ENCODE data around the gene SCAF8.
"Not testable (repeated sequence)": the region's sequence is repeated elsewhere in the genome, so short reads cannot be mapped to it uniquely, and the experiment has no call there.

SCAF8 gene

GRCh38 chr6:154733626-154734382 is 588 bp downstream of the SCAF8 start:
- DNase-seq: peak; percentile 98

DNA sequence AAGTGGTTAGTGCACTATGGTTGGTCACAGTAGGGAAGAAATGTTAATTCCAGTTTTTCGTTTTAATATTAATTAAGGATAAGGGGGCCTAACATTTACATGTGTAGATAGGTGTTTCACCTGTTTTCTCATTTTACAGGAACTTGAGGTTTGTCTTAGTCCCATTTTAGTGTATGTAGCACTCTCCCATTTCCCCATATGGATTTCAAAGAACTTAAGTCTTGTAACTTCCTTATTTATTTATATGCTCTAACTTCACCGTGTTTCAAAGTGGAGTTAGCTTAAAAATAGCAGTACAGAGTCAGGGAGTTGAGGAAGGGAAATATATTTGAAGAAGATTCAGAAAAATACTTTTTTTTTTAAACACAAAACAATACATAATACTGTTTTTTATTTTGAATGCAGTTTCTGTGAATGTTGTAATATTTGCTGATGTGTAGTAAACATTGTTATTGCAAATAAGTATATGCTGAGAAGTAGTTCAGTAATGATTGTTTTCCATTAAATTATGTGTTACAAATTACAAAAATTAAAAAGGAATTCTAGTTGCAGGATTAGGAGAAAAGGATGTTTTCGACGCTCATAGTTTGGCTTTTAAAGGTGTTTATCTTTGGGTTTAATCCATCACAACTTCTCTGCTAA is 3.5 kb downstream of the SCAF8 start:
- peak; percentile 34 for DNase-seq

DNA sequence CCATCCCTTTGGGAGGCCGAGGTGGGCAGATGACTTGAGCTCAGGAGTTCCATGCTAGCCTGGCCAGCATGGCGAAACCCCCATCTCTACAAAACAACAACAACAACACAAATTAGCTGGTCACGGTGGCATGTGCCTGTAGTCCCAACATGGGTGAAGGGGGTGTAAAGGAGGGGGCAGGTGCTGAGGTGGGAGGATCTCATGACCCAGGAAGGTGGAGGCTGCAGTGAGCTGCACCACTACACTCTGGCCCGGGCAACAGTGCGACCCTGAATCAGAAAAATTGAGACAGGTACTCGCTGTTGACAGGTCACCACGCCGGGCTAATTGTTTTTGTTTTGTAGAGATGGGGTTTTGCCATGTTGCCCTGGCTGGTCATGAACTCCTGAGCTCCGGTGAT is 4.2 kb downstream of the SCAF8 start:
- no peak for DNase-seq

DNA sequence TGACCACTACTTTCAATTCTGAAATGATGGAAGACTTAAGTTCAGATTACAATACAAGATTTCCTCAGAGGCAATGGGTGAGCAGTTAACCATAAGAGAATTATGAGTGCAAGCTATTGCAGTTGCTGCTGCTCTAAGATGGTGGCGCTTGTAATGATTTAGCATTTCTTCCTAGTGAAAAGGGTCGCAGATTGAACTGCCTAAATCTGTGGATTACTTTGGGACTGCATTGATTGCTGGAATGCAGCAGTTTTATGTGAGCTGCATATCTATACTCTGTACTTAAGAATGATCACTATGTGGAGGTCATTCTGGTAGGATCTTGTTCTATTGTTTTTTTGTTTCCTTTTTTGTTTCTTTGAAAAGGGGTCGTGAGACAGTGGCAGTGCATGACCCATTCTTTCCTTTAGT is 5.3 kb downstream of the SCAF8 start:
- peak; percentile 59 for DNase-seq

DNA sequence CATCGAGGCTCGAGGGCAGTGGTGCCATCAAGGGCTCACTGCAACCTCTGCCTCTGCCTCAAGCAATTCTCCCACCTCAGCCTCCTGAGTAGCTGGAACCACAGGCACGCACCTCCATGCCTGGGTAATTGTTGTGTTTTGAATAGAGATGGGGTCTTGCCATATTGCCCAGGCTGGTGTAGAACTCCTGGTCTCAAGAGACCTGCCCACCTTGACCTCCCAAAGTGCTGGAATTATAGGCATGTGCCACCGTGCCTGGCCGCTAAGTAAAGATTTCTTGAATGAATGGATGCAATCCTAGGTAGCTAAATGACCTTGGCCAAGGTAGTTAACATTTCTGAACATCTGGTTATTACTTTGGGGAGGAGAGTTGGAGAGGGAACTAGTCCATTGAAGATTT is 7.4 kb downstream of the SCAF8 start:
- no peak for DNase-seq

DNA sequence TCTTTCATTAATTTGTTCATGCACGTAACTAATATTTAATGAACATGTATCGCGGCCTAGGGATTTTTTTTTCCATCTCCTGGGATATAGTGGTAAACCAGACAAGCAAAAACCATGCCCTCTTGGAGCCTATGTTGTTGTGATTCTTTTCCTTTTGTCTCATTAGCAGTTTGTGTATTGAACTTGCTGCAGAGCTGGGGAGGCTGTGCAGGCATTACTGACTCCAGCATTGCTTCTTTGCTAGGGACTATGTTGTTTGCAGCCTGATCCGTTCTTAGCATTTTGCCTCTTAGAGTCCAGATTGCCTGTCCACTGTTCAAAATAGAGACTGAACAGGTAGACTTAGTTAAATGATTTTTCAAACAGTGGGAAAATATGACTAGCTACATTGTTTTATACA is 9.7 kb downstream of the SCAF8 start:
- DNase-seq: no peak

DNA sequence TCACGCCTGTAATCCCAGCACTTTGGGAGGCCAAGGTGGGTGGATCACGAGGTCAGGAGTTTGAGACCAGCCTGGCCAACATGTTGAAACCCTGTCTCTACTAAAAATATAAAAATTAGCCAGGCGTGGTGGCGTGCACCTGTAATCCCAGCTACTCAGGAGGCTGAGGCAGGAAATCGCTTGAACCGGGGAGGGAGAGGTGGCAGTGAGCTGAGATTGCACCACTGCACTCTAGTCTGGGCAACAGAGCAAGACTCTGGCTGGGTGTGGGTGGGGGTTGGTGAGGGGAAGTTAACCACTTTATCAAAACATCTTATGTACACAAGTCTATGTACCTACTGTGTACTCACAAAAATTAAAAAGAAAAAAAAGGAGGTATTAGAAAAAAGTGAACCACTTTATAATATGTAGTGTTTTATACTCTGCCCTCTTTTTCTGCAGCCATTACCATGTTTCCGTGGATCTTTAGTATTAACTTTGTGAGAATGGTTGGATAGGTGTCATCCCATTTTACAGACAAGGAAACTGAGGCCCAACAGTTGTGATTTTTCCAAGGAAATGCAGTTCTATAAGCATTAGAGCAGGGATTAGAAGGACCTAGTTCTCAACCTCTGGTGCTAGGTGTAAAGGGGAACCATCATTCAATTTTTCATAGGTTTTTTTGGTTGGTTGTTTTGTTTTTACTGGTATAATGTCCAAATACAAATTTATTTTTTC is 11.0 kb downstream of the SCAF8 start:
- not testable (repeated sequence) for DNase-seq

- DNase-seq: no peak
Observed at GRCh38 chr6:154745243-154745642, 12.0 kb downstream of the SCAF8 start.

- DNase-seq: no peak
Observed at GRCh38 chr6:154749341-154749740, 16.1 kb downstream of the SCAF8 start.

DNA sequence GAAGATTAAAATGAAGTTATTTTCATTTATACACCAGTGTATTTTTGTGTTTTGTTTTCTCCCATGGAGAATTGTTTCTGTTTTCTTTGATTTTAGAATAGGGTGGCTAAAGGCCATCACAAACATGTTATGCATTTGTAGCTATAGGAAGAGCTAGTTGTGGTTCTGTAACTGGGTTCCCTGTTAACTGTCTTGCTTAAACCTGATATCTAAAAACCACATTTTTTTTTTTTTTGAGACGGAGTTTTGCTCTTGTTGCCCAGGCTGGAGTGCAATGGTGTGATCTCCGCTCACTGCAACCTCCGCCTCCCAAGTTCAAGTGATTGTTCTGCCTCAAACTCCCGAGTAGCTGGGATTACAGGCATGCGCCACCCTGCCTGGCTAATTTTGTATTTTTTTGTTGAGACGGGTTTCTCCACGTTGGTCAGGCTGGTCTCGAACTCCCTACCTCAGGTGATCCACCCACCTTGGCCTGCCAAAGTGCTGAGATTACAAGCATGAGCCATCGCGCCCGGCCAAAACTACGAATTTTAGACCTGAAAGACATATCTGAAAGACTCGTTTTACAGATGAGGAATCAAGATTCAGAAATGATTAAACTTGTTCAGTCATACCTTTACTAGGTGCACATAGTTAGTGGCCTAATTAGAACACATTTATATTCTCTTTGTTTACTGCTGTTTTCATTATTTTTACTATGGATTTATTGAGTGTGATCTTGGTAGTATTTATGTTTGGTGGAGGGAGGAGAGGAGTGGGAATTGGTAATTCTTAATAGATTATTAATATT is 18.0 kb downstream of the SCAF8 start:
- DNase-seq: no peak

DNA sequence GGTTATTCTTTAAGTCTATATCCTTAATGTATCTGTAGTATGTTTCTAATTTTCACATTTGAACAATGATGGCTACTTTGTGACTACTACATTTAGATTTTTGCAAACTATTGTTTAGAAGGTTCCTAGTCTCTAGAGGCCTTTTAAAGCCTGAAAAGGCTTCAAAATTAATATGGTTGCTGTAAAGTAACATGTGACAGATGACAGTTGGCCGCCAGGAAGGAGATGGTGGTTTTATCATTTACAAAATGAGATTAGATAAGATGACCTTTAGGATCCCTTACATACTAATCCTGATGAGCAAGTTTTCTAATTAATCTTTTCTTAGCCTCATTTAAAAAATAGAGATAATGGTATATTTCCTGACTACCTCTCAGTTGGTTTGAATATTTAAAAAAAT is 18.8 kb downstream of the SCAF8 start:
- no peak for DNase-seq

- peak; percentile 48 for DNase-seq
Observed at GRCh38 chr6:154754152-154754551, 20.9 kb downstream of the SCAF8 start.

GRCh38 chr6:154757352-154758050 is 24.3 kb downstream of the SCAF8 start:
- DNase-seq: no peak

DNA sequence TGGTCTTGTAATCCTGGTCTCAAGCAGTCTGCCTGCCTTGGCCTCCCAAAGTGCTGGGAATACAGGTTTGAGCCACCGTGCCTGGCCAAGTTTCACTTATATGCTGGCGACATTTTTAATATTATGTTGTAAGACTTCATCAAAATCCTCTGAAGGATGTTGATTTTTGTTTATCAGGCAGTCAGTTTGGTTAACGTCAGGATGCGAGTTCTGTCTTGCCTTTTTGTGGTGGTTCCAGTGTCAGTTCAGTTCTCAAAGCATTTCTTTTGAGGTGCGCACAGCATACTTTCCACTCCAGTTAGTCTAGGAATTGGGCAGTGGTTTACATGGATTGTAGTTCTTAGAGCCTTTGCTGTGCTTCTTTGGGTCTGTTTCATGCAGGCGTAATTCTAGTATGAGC is 24.9 kb downstream of the SCAF8 start:
- DNase-seq: no peak

GRCh38 chr6:154763650-154764049 is 30.4 kb downstream of the SCAF8 start:
- DNase-seq: no peak

DNA sequence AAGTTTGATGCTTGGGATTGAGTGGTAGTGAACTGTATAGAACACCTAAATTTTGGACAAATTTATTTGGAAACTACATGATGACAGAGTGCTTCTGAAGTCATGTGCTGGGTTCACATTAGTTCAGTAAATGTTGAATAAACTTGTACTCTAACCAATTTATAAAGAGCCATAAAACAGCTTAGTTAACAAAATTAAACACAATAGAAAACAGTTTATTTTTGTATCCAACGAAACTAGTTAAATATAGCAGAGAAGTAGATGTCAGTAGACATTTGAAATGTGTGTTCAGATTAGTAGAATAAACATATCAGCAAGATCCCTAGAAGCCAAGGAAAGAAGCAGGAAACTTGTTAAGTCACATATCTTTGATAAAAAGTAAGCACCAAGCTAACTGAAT is 32.1 kb downstream of the SCAF8 start:
- DNase-seq: no peak

DNA sequence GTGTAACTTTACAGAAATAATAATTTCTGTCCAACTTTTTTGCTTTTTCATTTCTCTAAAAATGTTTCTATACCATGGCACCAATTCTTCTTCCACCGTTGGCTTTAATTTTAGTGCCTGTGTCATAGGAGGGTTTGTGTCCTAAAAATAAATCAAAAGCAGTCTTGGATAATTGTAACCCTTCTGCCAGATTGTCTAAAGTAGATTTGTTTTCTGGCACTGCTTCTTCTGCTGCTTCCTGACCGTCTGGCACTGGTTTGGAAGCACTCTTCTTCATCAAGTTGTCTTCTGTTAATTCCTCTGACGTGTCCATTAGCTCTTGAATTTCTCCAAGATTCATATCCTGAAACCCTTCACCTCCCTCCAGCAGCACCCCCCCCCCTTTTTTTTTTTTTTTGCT is 33.1 kb downstream of the SCAF8 start:
- DNase-seq: no peak

DNA sequence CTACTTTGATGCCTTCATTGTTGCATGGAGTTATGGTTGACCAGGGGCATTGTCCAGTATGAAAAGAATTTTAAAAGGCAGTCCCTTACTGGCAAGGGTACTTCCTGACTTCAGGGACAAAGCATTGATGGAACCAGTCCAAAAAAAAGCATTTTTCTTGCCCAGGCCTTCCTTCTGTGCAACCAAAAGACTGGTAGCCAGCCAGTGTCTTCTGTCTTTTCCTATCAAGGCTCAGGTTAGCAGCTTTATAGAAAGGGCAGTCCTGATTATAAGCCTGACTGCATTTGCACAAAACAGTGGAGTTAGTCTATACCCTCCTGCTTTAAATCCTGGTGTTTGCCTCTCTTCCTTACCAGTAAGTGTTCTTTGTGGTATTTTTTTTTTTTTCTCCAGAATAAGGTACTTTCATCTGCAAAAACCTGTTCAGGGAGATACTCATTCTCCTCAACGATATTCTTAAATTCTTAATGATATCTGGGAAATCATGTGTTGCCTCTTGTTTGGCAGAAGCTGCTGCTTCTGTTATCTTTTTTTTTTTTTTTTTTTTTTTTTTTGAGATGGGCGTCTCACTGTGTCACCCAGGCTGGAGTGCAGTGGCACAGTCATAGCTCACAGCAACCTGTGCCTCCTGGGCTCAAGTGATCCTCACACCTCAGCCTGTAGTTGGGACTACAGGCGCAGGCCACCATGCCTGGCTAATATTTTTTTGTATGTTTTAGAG is 33.9 kb downstream of the SCAF8 start:
- no peak for DNase-seq

GRCh38 chr6:154768280-154768679 is 35.1 kb downstream of the SCAF8 start:
- no peak for DNase-seq

DNA sequence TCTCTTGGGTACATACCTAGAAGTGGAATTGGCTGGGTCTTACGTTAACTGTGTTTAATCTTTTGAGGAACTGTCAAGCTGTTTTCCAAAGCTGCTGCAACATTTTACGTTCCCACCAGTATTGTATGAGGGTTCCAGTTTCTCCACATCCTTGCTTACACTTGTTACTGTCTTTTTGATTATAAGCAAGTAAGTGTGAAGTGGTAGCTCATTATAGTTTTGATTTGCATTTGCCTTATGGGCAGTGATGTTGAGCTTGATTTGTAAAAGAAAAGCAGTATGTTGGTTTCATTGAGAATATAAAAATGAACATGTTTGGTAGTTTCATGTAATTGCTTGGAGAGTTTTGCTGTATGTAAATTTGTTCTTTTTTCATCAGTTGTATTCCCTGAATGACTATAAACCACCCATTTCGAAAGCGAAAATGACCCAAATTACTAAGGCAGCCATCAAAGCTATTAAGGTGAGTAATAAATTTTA is 40.4 kb downstream of the SCAF8 start:
- peak; percentile 16 for DNase-seq

GRCh38 chr6:154779157-154779556 is 45.9 kb downstream of the SCAF8 start:
- not testable (repeated sequence) for DNase-seq

GRCh38 chr6:154782193-154782592 is 49.0 kb downstream of the SCAF8 start:
- DNase-seq: peak; percentile 15
